Astrocyte (in vitro differentiated cells and primary cell): ENCODE data around the gene DPYSL3.
"Not testable (repeated sequence)": the region's sequence is repeated elsewhere in the genome, so short reads cannot be mapped to it uniquely, and the experiment has no call there.

Experiments
- EZH2 ChIP-seq: IDR thresholded peaks from 2 replicates; pipeline ENCODE4 v1.6.1; 2012; ENCODE audit warnings: mild to moderate bottlenecking, low read length, inconsistent platforms; ENCODE audit not compliant: insufficient read depth
- TF ChIP-seq, protein P1 (sequence below): IDR thresholded peaks from 2 replicates; pipeline ENCODE4 v1.5.1; 2011; ENCODE audit warnings: low read depth, mild to moderate bottlenecking, inconsistent platforms, low read length, moderate library complexity; ENCODE audit not compliant: insufficient read depth

DNA sequence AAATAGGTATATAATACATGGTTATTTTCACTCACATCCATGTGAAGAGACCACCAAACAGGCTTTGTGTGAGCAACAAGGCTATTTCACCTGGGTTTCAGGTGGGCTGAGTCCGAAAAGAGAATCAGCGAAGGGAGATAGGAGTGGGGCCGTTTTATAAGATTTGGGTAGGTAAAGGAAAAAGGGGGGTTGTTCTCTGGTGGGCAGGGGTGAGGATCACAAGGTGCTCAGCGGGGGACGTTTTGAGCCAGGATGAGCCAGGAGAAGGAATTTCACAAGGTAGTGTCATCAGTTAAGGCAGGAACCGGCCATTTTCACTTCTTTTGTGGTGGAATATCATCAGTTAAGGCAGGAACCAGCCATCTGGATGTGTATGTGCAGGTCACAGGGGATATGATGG, 142.5 kb downstream of the DPYSL3 start:
- TF ChIP-seq, protein P1, sequence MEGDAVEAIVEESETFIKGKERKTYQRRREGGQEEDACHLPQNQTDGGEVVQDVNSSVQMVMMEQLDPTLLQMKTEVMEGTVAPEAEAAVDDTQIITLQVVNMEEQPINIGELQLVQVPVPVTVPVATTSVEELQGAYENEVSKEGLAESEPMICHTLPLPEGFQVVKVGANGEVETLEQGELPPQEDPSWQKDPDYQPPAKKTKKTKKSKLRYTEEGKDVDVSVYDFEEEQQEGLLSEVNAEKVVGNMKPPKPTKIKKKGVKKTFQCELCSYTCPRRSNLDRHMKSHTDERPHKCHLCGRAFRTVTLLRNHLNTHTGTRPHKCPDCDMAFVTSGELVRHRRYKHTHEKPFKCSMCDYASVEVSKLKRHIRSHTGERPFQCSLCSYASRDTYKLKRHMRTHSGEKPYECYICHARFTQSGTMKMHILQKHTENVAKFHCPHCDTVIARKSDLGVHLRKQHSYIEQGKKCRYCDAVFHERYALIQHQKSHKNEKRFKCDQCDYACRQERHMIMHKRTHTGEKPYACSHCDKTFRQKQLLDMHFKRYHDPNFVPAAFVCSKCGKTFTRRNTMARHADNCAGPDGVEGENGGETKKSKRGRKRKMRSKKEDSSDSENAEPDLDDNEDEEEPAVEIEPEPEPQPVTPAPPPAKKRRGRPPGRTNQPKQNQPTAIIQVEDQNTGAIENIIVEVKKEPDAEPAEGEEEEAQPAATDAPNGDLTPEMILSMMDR, result not testable (repeated sequence)
- not testable (repeated sequence) for TF ChIP-seq EZH2
